GM21529 (cell line): Measurements from ENCODE around the gene TOGARAM2.

ENCODE experiments used
- ATAC-seq: cut with Tn5 transposase; IDR thresholded peaks from one replicate; pipeline ENCODE4 v1.9.1; 2021; ENCODE audit not compliant: unreplicated experiment

Gene TOGARAM2

DNA sequence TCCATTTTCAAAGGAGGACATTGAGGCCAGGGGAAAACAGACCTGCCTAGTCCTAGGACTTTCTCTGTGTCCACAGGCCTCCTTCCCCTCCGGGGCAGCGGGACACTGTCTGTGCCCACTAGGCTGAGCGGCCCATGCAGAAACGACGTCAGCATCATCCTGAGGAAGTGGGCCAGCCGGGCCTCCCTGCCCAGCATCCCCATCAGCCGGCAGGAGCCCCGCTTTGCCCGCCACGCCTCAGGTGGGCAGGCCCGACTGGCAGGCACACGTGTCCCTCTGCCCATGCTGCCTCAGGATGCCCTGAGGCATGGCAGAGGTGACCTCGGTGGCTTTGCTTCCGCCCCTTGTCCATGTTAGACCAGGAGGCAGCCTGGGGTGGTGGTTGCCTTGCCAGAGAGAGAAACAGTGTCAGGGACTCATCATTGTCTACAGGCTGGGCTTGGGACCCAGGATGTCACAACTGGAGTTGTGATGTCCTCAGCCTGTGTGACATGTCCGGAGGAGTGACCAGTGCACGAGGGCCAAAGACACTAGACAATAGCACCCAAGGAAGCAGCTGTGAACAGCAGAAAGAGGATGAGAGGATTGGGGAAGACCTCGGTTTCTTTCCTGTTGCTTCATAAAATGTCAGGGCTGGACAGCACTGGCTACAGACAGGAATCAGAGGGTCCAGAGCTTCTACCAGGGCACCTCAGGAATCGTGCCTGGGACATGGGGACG is 36.8 kb downstream of the TOGARAM2 start:
- ATAC-seq, result no peak

DNA sequence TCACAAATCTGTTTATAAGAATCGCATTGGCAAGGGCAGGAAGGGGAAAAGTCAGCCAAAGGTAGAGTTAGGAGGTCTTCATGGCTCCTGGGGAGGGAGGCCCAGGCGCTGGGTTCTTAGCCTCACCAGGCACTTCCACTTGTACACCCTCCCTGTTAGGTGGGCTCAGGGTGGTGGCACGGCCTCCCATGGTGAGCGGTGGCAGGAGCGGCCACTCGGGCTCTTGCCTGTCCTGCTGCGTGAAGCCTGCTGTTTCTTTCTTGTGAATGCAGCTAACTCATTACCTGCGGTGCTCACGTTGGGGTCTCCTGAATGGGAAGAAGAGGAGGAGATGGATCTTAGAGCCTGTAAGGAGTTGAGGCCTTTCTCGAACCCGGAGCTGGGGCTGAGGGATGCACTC is 40.8 kb downstream of the TOGARAM2 start:
- ATAC-seq, result no peak

DNA sequence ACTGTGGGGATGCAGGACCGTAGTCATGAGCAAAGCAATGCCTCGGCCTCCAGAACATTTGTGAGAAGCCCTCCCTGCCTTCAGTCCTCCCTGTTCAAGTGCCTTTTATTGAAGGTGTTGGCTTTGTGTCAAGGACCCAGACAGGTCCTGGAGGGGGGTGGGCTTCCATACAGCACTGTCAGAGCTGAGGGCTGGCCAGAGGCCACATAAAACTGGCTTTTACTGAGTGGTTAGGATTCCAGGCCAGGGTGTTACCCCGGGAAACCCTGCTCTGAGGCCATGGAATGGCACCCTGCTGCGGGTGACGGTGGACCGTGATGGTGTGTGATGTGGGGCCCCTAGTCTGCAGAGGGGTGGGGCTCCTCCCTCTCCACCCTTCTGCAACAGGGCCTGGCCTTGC is 41.6 kb downstream of the TOGARAM2 start:
- ATAC-seq, result no peak

DNA sequence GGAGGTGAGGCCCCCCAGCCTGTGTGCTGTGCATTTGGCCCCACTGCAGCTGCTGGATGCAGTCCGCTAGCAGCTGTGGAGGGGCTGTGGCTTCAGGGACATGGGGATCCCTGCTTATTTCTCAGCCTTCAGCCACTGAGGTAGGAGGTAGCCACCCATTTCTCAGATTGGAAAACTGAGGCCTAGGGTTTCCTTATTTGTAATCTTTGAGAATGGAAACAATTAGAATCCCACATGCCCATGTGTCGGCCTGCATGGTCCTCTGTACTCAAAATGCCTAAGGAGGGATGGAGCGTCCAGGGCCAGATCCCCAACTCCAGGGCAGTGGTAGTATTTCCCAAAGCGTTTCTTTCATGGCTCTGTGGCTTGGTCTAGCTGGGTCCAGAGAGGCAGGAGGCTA is 42.1 kb downstream of the TOGARAM2 start:
- ATAC-seq, result no peak

DNA sequence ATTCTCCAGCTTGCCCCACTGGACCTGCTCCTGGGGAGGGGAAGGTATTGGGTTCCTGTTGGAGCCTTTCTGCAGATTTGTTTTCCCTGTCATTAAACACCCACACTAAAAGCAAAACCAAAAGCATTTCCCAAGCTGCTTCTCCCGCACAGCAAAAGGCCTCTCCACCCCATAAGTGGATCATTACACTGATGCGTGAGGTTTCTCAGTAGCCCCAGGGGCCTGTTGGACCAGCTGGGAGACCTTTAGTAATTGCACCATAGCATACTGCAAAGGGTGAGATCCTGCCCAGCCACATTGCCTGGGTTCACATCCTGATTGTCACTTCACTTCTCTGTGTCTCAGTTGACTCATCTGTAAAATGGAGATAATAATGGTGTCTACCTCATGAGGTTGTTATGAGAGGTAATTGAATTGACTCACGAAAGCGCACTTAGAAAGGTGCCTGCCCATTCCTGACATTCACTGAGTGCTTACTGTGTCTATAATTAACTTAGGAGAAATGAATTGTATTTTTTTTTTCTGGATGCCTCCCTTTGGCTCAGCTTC is 43.9 kb downstream of the TOGARAM2 start:
- no peak for ATAC-seq

DNA sequence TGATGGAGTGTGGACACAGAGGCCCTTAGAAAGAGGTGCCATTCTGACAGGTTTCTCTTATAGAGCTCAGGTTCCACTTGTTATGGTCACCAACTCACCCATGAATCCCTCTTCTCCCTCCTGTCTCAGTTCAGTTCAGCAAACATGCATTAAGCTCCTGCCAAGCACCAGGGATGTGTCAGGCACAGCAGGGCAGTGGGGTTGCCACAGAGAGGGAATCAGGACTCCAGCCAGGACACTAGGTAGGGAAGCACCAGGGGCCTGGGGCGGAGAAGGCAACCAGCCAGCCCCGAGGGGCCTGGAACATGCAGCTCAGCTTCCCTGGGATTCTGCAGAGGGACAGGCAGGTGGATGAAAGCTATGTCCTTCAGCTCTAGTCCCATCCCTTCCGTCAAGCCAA is 44.6 kb downstream of the TOGARAM2 start:
- no peak for ATAC-seq

DNA sequence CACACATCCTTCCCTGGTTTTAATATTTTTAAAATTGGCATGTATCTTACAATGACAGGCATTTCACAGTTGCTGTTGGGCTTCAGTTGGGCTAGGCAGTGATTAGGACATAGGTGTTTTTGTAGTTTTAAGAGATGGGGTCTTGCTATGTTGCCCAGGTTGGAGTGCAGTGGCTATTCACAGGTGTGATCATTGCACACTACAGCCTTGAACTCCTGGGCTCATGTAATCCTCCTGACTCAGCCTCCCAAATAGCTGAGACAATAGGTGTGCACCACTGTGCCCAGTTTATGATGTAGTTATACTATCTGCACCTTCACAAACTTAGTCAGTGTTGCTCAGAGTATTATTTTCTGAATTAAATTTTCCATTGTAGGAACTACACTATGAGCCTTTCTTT is 49.9 kb downstream of the TOGARAM2 start:
- ATAC-seq, result no peak

DNA sequence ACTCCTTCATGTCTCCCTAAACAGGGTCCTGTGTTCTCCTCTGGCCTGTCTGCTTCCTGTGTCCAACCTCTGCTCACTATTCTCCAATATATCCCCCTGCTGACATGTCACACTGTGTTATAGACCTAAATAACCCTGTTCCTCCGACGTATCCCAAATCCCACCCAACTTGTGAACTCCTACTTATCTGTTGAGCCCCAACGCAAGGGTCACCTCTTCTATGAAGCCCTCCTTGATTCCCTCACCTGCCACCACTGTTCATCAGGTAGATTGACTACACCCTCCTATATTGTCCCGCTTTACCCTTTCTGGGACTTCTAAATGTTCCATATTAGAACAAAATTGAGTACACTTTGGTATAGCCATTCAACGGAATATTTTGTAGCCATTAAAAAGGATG is 51.1 kb downstream of the TOGARAM2 start:
- no peak for ATAC-seq

DNA sequence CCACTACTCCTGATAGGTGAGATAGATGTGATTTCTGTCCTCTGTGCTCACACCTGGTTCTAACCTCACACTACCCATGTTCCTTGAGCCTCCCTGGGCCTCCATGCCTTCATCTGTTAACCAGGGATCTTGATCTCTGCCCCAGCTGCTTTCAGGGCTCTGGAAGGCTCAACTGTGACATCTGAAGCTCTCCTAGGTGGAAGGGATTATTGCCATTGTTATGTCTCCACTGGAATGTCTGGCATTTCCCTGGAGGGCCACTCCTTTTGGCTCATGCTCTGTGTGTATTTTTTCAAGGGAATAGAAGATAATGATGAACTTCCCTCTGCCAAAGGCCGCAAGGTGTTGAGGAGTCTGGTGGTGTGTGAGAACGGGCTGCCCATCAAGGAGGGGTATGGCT is 52.1 kb downstream of the TOGARAM2 start:
- no peak for ATAC-seq

DNA sequence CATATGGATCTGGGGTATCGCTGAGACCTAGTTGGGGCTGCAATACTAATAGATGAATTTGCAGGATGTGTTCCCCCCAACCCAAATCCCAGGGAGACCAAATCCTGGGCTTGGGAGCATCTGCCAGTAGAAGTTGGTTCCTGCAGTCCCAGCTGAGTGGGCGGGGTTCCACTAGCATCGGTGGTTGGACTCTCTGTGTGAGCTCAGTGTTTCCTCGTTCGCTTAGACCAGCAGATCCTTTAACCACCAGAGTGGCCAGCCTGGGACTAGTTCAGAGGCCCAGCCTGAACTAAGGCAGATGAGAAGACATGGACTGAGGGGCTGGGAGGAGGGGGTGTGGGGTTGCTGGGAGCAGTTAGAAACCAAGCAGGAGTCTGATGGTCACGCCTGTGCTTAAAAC is 52.6 kb downstream of the TOGARAM2 start:
- no peak for ATAC-seq

DNA sequence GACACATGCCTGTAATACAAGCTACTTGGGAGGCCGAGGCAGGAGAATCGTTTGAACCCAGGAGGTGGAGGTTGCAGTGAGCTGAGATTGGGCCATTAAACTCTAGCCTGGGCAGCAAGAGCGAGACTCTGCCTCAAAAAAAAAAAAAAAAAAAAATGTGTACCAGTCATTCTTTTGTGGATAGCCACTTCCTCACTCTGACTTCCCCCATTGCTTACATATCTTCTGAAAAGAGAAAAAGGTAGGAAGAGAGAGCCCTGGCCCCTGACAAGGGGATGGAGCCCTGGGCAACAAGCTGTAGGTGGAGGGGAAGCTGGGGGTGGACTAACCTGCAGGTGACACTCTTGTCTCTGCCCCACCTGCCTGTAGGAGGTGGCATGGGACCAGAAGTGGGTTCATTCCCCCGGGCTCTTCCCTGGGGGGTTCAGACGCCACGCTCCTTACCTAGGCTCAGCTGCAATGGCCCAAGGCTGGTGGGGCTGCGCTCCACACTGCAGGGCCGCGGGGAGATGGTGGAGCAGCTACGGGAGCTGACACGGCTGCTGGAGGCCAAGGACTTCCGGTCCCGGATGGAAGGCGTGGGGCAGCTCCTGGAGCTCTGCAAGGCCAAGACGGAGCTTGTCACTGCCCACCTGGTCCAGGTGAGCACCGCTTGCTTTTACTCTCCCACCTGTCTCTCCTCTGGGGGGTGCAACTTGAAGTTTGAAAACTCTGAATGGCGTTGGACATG is 54.1 kb downstream of the TOGARAM2 start:
- ATAC-seq, result no peak

DNA sequence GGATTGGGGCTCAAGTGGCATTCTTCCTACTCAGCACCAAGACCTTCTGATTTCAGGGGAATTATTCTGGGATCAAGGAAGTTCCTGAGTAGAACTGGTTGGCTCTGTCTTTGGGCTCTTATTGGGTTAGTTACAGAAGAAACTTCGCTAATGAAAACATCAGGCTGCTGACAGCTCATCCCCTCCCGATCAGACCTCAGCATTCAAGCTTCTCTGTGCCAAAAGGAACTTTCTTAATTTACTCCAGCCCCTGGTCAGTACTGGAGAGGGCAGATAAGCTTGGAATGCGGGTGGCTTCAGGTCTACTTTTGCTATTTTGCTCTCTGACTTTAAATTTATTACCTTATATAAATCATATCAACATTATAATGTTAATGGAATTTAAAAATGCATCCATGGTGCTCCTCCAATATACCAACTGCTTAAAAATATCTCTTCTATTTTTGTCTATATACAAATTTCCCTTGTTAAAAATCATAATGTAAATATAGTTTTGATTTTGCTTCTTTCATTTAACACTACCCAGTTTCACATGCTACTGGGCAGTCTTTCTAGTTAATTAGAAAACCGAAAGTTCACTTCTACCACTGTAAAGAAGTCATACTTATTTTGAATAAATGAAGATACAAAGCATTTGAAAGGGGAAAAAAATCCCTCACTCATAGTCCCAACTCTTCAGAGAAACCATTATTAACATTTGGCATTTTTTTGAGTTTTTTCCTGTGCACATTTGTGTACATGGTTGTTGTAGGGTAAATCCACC is 58.8 kb downstream of the TOGARAM2 start:
- ATAC-seq, result peak; percentile 73

DNA sequence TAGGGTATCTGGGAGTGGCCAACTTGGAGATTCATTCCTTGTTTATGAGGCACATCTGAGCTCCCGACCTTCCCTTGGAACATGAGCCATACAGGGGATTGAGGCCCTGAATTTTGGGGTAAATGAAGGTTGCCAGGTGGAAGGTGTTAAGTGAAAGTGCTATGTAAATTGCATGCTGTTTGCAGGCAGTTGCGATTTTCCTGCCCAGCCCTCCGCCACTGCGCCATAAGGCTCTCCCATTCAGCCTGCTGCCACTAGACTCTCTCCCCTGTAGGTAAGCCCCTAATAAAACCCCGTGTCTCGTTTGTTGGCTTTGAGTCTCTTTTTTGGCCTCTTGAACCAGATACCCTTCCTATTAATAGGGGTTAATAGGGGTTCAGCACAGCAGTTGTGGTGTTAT is 59.5 kb downstream of the TOGARAM2 start:
- ATAC-seq, result no peak

DNA sequence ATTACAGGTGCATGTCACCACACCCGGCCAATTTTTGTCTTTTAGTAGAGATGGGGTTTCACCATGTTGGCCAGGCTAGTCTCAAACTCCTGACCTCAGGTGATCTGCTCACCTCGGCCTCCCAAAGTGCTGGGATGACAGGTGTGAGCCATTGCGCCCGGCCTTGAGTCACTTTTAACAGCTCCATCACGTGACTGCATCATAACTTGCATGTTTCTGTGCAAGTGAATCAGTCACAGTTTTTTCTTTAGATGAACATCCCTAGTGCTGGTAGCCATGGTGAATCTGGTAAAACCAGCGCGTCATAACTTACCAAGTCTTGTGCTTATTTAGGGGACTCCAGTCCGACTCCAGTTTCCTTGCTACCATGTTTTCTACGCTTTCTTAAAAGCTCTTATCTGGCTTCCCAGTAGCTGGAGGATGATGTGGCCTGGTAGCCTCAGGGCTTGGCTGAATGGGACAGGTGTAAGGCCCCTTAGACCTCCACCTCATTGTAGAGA is 60.1 kb downstream of the TOGARAM2 start:
- no peak for ATAC-seq

DNA sequence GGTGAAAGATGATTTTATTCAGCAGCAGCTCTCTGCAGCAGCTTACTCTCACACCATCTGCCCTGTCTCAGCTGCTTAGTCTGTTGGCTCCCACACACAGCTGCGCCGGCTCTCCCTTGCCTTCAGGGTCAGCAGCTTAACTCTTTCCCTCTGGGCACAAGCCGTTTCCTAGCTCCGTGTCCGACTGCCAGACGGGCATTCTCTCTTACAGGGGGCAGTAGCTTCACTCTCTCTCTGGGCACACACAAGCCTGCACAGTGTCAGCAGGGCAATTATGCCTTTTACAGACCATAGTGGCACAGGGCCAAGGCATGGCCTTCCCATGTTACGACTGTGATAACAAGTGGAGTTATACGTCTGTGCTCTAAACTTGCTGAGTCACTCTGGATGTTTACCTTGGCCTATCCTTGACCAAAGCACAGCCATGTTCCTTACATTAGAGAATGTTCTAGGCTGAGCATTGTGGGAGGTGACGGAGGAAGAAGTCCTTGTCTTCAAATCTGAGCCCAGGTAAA is 61.5 kb downstream of the TOGARAM2 start:
- ATAC-seq, result no peak

DNA sequence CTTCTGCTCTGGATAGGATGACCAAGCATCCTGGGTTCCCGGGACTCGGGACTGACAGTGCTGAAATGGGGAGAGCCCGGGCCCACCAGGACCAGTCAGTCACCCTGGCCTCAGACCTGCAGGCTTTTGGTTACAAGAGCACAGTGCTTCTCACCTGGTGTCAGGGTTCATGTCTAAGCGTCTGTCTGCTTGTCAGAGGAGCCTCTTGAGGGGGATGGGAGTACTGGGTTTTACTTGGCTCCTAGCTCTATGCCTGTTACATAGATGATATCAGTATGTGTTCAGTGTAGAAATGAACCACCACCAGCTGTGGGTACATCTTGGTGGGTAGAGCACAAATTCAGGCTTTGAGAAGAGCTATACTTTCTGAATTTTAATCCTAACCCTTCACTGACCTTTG is 63.4 kb downstream of the TOGARAM2 start:
- ATAC-seq, result no peak

DNA sequence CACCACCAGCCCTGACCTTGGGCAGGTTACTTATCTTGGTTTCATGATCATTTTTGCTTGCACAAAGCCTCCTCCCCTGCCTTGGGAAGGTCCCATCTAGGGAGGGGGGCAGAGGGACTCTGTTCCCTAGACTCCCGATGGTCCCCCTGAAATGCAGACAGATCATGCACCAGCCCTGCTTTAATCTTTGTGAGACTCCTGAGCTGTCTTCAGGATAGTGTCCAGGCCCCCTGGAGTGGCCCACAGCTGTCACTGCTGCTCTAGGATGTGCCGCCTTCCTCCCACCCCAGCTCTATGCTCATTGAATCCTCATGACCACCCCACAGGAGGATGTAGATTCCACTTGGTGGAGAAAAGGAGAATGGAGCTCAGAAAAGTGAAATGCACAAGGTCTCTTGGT is 65.2 kb downstream of the TOGARAM2 start:
- ATAC-seq, result no peak

DNA sequence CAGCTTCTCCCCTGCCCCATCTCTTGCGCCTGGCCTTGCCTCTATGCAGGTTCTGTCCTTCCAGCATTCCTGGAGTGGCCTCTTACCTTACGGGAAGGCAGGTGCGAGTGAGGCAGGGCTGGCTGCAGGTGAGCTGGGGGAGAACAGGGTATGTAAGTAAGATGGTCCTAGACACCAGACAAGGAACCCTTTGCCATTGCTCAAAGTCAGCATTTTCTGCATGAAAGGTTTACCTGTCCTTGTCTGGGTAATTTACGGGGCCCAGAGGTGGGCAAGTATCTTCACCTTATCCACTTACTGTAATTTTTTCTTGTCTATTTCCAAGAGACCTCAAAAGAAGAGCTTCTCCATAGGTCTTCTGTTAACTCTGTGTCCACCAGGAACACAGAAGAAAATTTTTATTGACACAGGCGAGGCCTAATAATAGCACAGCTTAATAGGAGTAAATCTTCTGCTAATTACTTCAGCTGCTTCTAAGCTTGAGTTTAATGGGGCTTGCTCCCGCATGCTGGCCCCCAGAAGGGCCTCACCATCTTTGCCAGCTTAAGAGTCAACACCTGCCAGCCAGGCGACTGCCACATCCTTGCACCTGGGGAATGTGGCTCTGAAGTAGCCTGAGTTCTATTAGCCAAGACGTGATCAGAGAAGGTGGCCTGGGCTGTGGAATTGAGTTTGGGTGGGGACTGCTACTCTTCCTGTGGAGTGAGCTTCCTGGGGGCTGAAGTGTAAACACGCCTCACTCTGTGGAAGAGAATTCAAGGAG is 66.2 kb downstream of the TOGARAM2 start:
- no peak for ATAC-seq

DNA sequence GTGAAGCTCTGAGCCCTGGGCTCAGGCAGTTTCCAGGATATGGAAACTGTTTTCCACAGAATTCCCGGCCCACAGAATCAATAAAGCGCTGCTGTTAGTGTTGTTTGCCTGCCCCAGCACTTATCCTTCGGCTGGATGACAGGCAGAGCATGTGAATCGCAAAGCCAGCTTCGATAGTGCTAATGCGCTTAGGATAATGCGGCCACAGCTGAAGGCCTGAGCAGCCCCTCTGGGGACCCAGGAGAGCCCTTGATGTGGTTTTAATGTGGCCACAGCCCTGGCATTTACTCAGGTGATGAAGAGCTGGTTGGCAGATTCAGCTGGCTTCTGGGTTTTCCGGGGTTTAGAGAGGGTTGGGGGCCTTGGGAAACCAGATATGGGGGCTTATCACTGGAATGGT is 69.5 kb downstream of the TOGARAM2 start:
- no peak for ATAC-seq

DNA sequence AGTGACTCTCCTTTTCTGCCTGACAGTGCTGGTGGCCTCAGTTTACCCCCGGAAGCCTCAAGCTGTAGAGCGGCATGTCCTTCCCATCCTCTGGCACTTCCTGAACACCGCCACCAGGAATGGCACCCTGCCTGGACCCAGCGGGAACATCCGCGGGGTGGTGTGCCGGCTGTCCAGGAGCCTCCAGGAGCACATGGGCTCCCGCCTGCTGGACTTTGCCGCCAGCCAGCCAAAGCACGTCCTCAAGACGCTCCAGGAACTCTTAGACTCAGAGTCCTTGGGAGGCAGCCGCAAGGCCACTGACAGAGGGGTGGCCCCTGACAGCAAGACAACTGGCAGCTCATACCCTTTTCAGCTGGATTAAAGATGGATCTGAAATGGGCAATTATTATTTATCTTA is 70.6 kb downstream of the TOGARAM2 start:
- no peak for ATAC-seq

DNA sequence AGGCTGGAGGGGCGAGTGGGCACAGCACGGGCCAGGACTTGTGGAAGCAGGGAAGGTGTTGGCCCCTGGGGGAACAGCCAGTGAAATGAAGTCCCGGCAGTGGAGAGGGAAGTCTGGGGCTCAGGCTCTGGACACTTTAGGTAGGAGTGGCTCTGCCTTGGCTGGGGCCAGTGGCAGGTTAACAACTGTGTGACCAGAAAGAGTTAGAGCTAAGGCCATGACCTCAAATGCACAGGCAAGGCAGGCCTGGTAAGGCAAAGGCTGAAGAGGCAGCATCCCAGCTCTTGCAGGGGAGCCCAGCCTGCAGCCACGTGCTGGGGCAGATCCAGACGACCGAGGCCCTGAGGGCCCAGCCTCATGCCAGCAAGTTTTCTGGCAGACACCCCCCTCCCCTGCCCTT is 71.7 kb downstream of the TOGARAM2 start:
- no peak for ATAC-seq
